Measurements from ENCODE around the gene JARID2.
A peak's percentile ranks its signal among the peaks of the same experiment; 100 is the strongest.

JARID2 gene

GRCh38 chr6:15512126-15512525 is 266.3 kb downstream of the JARID2 start:
- H3K4me3 ChIP-seq (ENCODE audit: low read length): no peak overlapping the region
- DNase-seq (ENCODE audit: low read depth): no peak
- TF ChIP-seq, protein P1, sequence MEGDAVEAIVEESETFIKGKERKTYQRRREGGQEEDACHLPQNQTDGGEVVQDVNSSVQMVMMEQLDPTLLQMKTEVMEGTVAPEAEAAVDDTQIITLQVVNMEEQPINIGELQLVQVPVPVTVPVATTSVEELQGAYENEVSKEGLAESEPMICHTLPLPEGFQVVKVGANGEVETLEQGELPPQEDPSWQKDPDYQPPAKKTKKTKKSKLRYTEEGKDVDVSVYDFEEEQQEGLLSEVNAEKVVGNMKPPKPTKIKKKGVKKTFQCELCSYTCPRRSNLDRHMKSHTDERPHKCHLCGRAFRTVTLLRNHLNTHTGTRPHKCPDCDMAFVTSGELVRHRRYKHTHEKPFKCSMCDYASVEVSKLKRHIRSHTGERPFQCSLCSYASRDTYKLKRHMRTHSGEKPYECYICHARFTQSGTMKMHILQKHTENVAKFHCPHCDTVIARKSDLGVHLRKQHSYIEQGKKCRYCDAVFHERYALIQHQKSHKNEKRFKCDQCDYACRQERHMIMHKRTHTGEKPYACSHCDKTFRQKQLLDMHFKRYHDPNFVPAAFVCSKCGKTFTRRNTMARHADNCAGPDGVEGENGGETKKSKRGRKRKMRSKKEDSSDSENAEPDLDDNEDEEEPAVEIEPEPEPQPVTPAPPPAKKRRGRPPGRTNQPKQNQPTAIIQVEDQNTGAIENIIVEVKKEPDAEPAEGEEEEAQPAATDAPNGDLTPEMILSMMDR (conservative IDR thresholded peaks at IDR 0.05; ENCODE audit: low read depth, low read length): peak; percentile 28

DNA sequence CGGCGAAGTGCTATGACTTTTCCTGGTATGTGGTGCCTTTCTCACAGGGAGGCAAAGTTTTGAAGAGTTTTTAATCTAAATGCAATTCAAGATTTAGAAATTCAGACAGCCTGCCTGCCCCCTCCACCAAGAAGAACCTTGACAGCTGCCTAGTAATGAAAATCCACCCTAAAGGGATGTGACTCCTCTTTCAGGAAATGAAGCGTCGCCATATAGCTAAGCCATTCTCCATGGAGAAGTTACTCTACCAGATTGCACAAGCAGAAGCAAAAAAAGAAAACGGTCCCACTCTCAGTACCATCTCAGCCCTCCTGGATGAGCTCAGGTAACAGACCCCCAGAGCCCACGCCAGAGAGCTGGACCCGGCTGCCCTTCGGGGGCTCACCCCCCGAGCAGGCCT is 266.9 kb downstream of the JARID2 start:
- no peak for DNase-seq (ENCODE audit: low read depth)
- TF ChIP-seq, protein P1 (conservative IDR thresholded peaks at IDR 0.05; ENCODE audit: low read depth, low read length): no peak
- H3K4me3 ChIP-seq (ENCODE audit: low read length): no peak overlapping the region

DNA sequence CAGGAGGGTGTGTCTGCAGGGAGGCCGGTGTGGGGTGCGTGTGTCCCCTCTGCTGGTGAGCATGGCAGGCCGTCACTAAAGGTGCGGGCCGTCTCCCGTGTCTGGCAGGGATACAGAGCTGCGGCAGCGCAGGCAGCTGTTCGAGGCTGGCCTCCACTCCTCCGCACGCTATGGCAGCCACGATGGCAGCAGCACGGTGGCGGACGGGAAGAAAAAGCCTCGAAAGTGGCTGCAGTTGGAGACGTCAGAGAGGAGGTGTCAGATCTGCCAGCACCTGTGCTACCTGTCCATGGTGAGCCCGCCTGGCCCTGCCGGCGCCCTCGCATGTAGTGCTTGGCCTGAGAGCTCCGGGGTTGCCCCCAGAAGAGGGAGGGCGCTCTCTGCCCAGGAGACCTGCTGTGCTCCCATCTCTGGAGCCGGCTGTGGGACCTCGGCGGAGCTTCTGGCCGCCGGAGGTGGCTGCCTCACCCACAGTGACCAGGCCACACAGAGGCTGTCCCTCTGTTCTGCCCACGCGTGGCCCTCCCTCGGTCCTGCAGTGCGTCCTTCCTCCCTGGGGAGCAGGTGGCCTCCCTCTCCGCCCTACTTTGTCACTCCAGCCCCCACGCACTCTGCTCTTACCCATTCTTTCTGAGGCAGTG is 267.4 kb downstream of the JARID2 start:
- TF ChIP-seq, protein P1 (conservative IDR thresholded peaks at IDR 0.05; ENCODE audit: low read depth, low read length): no peak

DNA sequence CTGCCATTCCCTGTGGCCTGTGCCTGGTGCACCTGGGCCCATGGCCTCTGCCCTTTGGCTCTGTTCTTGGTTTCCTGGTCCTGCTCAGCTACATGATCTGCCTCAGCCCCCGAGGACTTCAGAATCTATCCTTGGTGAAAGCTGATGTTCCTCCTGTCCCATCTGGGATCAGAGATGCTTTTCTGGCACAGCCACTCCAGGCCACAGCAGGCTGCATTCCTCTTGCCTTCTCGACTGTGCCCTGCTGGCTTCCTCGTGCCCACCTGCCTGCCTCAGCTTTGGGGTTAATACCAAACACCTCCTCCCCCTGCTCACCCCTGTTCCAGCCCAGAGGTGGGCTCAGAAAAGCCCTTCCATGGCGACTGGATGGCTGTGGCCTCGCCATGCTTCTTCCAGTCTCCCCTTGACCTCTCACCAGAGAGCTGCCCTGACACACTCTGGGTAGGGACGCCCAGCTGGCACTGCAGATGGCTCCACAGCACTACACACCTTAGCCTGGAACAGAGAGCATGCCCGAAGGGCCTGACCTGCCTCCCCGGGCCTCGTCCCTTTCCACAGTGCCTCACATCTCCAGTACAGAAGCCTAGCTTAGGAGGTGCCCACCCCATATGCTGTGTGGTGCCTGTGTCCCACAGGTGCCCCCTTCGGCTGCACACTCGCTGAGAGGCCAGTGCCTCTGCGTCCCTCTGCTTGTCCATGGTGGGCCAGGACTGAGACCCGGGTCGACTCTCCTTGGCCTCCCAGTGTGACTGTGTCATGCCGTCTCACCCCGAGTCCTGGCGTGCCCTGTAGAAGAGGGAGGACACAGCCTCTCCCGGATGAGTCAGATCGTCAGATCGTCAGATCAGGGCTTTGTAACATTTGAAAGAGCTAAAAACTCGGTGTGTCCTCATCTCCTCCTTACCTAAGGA is 268.2 kb downstream of the JARID2 start:
- DNase-seq (ENCODE audit: low read depth): no peak
- TF ChIP-seq, protein P1 (conservative IDR thresholded peaks at IDR 0.05; ENCODE audit: low read depth, low read length): no peak
- H3K4me3 ChIP-seq (ENCODE audit: low read length): no peak overlapping the region

More for the DNA sequence above, 267.4 kb downstream of the JARID2 start:
- H3K4me3 ChIP-seq (ENCODE audit: low read length): no peak overlapping the region
- DNase-seq (ENCODE audit: low read depth): no peak

GRCh38 chr6:15515226-15515625 is 269.4 kb downstream of the JARID2 start:
- DNase-seq (ENCODE audit: low read depth): no peak
- TF ChIP-seq, protein P1 (conservative IDR thresholded peaks at IDR 0.05; ENCODE audit: low read depth, low read length): no peak
- no peak overlapping the region for H3K4me3 ChIP-seq (ENCODE audit: low read length)

DNA sequence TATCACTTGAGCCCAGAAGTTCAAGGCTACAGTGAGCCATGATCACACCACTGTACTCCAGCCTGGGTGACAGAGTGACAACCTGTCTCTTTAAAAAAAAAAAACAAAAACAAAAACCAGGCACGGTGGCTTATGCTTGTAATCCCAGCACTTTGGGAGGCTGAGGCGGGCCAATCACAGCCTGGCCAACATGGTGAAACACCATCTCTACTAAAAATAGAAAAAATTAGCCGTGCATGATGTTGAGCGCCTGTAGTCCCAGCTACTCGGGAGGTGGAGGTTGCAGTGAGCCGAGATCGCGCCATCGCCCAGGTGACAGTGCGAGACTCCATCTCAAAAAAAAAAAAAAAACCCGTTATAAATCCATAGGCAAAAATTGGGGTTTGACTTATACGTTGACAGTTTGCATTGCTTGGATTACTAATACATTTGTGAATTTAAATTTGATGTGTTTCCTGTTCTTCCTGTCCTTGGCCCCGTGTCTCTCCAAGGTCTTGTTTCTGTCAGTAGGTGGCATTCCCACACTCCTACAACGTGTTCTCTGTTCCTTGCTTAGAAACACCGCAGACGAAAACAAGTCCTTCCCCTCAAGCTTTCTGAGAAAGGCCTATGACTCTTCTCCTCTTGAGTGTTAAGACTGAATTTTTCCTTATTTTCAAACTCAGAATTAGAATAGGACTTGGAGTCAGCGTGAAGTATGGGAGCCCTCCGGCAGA is 269.9 kb downstream of the JARID2 start:
- TF ChIP-seq, protein P1 (conservative IDR thresholded peaks at IDR 0.05; ENCODE audit: low read depth, low read length): no peak

More for the DNA sequence above, 269.9 kb downstream of the JARID2 start:
- DNase-seq (ENCODE audit: low read depth): no peak
- no peak overlapping the region for H3K4me3 ChIP-seq (ENCODE audit: low read length)
